Rectal smooth muscle tissue (tissue), 1 donor: Measurements from ENCODE around the gene MUC13.
"Not testable (repeated sequence)": the region's sequence is repeated elsewhere in the genome, so short reads cannot be mapped to it uniquely, and the experiment has no call there.

Experiments
- H3K27ac ChIP-seq: one replicate; pipeline ENCODE4 v1.7.0; 2013; ENCODE audit warnings: low read depth, low read length, inconsistent platforms
- H3K27me3 ChIP-seq: one replicate; pipeline ENCODE4 v1.7.0; 2013; ENCODE audit warnings: low read length; ENCODE audit not compliant: control insufficient read depth, insufficient read depth
- H3K36me3 ChIP-seq: one replicate; pipeline ENCODE4 v1.7.0; 2013; ENCODE audit warnings: low read length; ENCODE audit not compliant: control insufficient read depth, insufficient read depth
- H3K4me1 ChIP-seq: one replicate; pipeline ENCODE4 v1.7.0; 2013; ENCODE audit warnings: low read length; ENCODE audit not compliant: control insufficient read depth, insufficient read depth
- H3K4me3 ChIP-seq: one replicate; pipeline ENCODE4 v1.7.0; 2013; ENCODE audit warnings: low read length
- H3K9ac ChIP-seq: one replicate; pipeline ENCODE4 v1.7.0; 2013; ENCODE audit warnings: low read length

MUC13 gene

DNA sequence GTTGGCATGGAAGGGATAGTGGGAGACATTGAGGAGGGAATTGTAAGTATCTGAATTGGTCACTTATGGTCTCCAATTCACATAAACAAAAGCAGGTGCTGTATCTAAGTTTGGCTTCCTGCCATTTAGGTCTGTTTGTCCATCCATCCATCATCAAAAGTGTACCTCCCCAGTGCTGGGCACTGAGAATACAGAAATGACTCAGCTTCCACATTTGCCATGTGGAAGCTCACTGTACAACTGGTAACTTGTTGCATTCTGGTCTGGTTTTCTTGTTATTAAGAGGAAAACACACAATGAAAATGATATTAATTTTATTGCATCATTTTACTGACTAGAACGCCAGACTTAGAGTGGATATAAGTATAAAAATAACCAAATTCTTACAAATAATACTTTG lies 30.9 kb upstream of the MUC13 start:
- no peak overlapping the region for H3K27ac ChIP-seq
- no peaks in the 10 kb centered on the region for H3K4me1 ChIP-seq
- H3K36me3 ChIP-seq, result no peaks in the 10 kb centered on the region
- H3K4me3 ChIP-seq, result no peak overlapping the region
- no peaks in the 10 kb centered on the region for H3K27me3 ChIP-seq
- H3K9ac ChIP-seq, result no peak overlapping the region

DNA sequence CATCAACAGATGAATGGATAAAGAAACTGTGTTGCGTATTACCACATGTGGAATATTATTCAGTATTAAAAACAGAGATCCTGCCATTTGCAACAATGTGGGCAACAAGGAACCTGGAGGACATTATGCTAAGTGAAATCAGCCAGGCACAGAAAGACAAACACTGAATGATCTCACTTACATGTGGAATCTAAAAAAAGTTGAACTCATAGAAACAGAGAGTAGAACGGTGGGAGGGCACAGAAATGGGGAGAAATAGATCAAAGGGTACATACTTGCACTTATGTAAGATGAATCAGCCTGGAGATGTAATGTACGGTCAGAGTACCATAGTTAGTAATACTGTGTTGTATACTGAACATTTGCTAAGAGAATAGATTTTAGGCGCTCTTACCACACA lies 29.8 kb upstream of the MUC13 start:
- no peaks in the 10 kb centered on the region for H3K4me1 ChIP-seq
- H3K27me3 ChIP-seq, result no peaks in the 10 kb centered on the region
- no peak overlapping the region for H3K27ac ChIP-seq
- H3K9ac ChIP-seq, result no peak overlapping the region
- no peak overlapping the region for H3K4me3 ChIP-seq
- no peaks in the 10 kb centered on the region for H3K36me3 ChIP-seq

GRCh38 chr3:124963755-124964154 lies 29.2 kb upstream of the MUC13 start:
- Histone ChIP-seq H3K36me3 (no peaks in the 10 kb centered on the region), H3K27ac (no peak overlapping the region)

DNA sequence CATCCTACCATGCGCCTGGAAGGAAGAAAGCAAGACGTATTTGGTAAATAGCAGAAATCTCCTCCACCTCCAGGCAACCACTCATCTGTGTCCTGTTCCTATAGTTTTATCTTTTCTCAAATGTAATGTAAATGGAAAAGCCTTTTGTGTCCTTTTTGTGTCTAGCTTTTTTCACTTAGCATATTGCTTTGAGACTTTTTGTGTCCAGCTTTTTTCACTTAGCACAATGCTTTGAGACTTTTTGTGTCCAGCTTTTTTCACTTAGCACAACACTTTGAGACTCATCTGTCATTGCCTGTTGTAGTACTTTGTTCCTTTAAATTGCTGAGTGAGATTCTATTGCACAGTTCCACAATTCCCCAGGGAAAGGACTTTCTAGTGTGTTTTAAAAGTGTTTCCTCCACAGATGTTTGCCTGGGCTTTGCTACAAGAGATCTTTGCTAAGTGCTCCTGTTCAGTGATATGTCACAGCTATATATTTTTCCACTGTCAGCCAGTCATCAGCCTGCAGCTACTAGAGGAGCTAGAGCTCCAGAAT lies 27.9 kb upstream of the MUC13 start:
- H3K4me1 ChIP-seq, result no peaks in the 10 kb centered on the region
- no peaks in the 10 kb centered on the region for H3K27me3 ChIP-seq
- no peaks in the 10 kb centered on the region for H3K36me3 ChIP-seq
- no peak overlapping the region for H3K9ac ChIP-seq
- no peak overlapping the region for H3K4me3 ChIP-seq
- no peak overlapping the region for H3K27ac ChIP-seq

More at GRCh38 chr3:124963755-124964154, 29.2 kb upstream of the MUC13 start:
- H3K9ac ChIP-seq, result no peak overlapping the region
- no peaks in the 10 kb centered on the region for H3K27me3 ChIP-seq
- H3K4me1 ChIP-seq, result no peaks in the 10 kb centered on the region
- no peak overlapping the region for H3K4me3 ChIP-seq

DNA sequence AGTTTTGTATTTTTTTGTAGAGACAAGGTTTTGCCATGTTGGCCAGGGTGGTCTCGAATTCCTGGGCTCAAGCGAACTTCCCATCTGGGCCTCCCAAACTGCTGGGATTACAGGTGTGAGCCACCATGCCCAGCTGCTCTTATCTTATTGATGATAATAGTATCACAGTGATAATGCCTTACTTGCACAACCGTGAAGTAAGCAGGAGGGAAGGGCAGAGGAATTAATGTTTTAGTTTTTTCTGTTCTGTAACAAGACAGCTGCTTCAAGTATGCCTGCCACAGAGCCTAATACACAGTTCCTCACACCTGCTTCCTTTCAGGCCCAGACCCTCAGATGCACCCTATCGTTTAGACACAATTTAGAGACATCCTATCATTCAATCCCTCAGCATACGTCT lies 26.1 kb upstream of the MUC13 start:
- no peak overlapping the region for H3K9ac ChIP-seq
- no peaks in the 10 kb centered on the region for H3K36me3 ChIP-seq
- H3K4me1 ChIP-seq, result no peaks in the 10 kb centered on the region
- H3K27ac ChIP-seq, result no peak overlapping the region
- H3K27me3 ChIP-seq, result no peaks in the 10 kb centered on the region
- H3K4me3 ChIP-seq, result no peak overlapping the region

DNA sequence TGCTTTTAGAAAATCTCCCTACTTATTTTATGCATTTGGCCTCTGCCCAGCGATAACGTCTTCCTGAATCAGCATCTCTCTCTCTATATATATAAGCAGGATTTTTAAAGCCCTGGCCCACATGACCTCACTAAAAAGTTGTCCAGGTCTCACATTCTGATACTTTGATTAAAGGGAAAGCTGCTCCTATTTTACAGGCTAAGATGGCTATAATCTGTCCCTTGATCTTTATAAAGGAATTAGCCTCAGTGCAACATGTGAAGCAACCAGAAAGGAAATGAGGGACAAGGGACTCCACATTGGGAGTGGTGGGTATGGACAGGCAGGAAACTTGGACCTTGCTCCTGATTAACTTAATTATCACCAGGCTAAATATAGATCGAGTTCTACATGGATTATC lies 25.6 kb upstream of the MUC13 start:
- Histone ChIP-seq H3K9ac (no peak overlapping the region), H3K36me3 (no peaks in the 10 kb centered on the region), H3K4me1 (no peaks in the 10 kb centered on the region), H3K27me3 (no peaks in the 10 kb centered on the region), H3K27ac (no peak overlapping the region), H3K4me3 (no peak overlapping the region)

- H3K27me3 ChIP-seq, H3K4me3 ChIP-seq, H3K27ac ChIP-seq, H3K36me3 ChIP-seq, H3K4me1 ChIP-seq, H3K9ac ChIP-seq: not testable (repeated sequence)
These were observed 23.4 kb upstream of the MUC13 start for GRCh38 chr3:124957951-124958350.

DNA sequence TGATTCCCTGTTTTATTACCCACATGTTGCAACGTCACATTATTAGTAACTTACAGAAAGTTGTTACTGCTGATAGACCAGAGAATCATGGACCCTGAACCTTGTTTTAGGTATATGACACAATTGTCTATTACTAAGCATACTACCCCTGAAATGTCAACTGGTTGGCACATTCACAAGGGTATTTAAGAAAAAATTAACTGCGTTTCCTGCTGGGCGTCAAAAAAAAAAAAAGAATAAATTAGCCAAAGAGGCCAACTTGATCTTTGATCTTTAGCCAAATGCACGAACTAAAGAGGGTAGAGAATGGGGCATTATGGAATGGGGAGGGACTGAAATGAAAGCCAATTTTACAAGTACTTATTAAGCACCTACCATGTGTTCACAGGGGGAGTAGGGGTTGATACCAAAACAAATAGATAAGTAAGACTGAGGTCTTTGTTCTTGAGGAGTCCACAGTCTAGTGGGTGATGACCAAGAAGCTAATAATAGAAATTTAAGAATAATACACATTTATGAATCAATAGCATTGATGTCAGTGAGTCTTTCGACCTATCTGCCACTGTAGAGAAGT lies 17.8 kb upstream of the MUC13 start:
- no peak overlapping the region for H3K4me3 ChIP-seq
- no peak overlapping the region for H3K27ac ChIP-seq
- no peaks in the 10 kb centered on the region for H3K27me3 ChIP-seq
- no peak overlapping the region for H3K9ac ChIP-seq
- H3K36me3 ChIP-seq, result no peaks in the 10 kb centered on the region
- no peaks in the 10 kb centered on the region for H3K4me1 ChIP-seq

GRCh38 chr3:124951511-124952281 lies 17.1 kb upstream of the MUC13 start:
- H3K9ac ChIP-seq, result no peak overlapping the region
- H3K4me1 ChIP-seq, result no peaks in the 10 kb centered on the region
- no peak overlapping the region for H3K27ac ChIP-seq
- no peak overlapping the region for H3K4me3 ChIP-seq
- H3K27me3 ChIP-seq, result no peaks in the 10 kb centered on the region
- no peaks in the 10 kb centered on the region for H3K36me3 ChIP-seq

- Histone ChIP-seq H3K27ac (no peak overlapping the region), H3K9ac (no peak overlapping the region), H3K4me3 (no peak overlapping the region), H3K4me1 (no peaks in the 10 kb centered on the region), H3K27me3 (no peaks in the 10 kb centered on the region), H3K36me3 (no peaks in the 10 kb centered on the region)
These were observed 15.5 kb upstream of the MUC13 start for GRCh38 chr3:124950026-124950425.

DNA sequence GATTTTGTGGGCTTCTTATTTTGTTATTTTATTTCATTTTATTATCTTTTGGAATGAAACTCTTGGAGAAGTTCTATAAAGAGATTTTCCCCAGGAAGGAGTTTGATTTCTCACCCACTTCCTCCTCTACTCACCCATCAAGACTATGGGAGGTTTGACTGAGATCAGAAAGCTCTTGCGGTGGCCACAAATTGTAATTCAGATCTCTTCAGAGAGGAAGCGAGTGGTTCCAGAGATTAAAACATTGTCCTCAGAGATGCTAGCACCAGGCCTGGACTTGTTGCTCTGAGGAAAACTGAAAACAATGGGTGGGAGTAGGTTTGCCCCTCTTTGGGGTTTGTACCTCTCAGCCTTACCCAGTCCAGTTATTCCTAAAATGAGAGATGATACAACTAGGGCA lies 8.1 kb upstream of the MUC13 start:
- no peak overlapping the region for H3K9ac ChIP-seq
- H3K4me3 ChIP-seq, result no peak overlapping the region
- no peaks in the 10 kb centered on the region for H3K4me1 ChIP-seq
- no peak overlapping the region for H3K27ac ChIP-seq
- H3K27me3 ChIP-seq, result no peaks in the 10 kb centered on the region
- no peaks in the 10 kb centered on the region for H3K36me3 ChIP-seq

- Histone ChIP-seq H3K27me3 (no peaks in the 10 kb centered on the region), H3K27ac (no peak overlapping the region), H3K9ac (no peak overlapping the region), H3K4me1 (no peaks in the 10 kb centered on the region), H3K36me3 (no peaks in the 10 kb centered on the region), H3K4me3 (no peak overlapping the region)
These were observed 7.2 kb upstream of the MUC13 start for GRCh38 chr3:124941771-124942170.

GRCh38 chr3:124939661-124940060 lies 5.1 kb upstream of the MUC13 start:
- H3K9ac ChIP-seq, result no peak overlapping the region
- H3K4me3 ChIP-seq, result no peak overlapping the region
- H3K27ac ChIP-seq, result no peak overlapping the region
- no peaks in the 10 kb centered on the region for H3K36me3 ChIP-seq
- H3K27me3 ChIP-seq, result no peaks in the 10 kb centered on the region
- no peaks in the 10 kb centered on the region for H3K4me1 ChIP-seq
